ENCODE results near the gene GALNT15. TPM values are rescaled to one million over a fixed set of nuclear protein-coding genes. Genes with fewer than 3 reads are reported as not detected.

GALNT15 gene
- total RNA-seq, 4 donors from 2014 or later, result 18.6 to 196 (median 89.0) TPM

GRCh38 chr3:16249886-16250285, 75.4 kb downstream of the GALNT15 start:
- DNase-seq, result no peak
- Histone ChIP-seq H3K9me3 (no peaks in the 10 kb centered on the region), H3K27ac (no peak overlapping the region), H3K4me1 (peaks cover 0 to 17% (median 5%) of the 10 kb centered on the region in 4 donors), H3K4me3 (no peak overlapping the region), H3K36me3 (no peaks in the 10 kb centered on the region), H3K27me3 (no peaks in the 10 kb centered on the region)
- TF ChIP-seq CTCF (IDR thresholded peaks at IDR 0.05), result no peak
- no peak for TF ChIP-seq POLR2A (IDR thresholded peaks at IDR 0.05)

GRCh38 chr3:16251316-16252085, 77.0 kb downstream of the GALNT15 start:
- Histone ChIP-seq H3K4me1 (peaks cover 0 to 17% (median 5%) of the 10 kb centered on the region in 4 donors), H3K36me3 (no peaks in the 10 kb centered on the region), H3K9me3 (no peaks in the 10 kb centered on the region), H3K4me3 (no peak overlapping the region), H3K27me3 (no peaks in the 10 kb centered on the region), H3K27ac (peak overlapping the region in 3 of 4 donors; percentile 53 to 82 (median 59))
- TF ChIP-seq POLR2A (IDR thresholded peaks at IDR 0.05), result no peak
- TF ChIP-seq CTCF (IDR thresholded peaks at IDR 0.05), result no peak
- no peak for DNase-seq

- Histone ChIP-seq H3K4me1 (peaks cover 0 to 17% (median 3%) of the 10 kb centered on the region in 4 donors), H3K27me3 (no peaks in the 10 kb centered on the region), H3K27ac (peak overlapping the region in 2 of 4 donors; percentile 53 to 82), H3K36me3 (no peaks in the 10 kb centered on the region), H3K9me3 (no peaks in the 10 kb centered on the region), H3K4me3 (no peak overlapping the region)
- TF ChIP-seq CTCF (IDR thresholded peaks at IDR 0.05), result no peak
- TF ChIP-seq POLR2A (IDR thresholded peaks at IDR 0.05), result peak in 1 of 2 donors; percentile 20
- DNase-seq, result peak in 1 of 3 donors; percentile 59
These were observed 77.9 kb downstream of the GALNT15 start for GRCh38 chr3:16252243-16252978.

- DNase-seq, result no peak
- Histone ChIP-seq H3K4me3 (no peak overlapping the region), H3K27me3 (no peaks in the 10 kb centered on the region), H3K4me1 (peaks cover 0 to 17% (median 0%) of the 10 kb centered on the region in 4 donors), H3K36me3 (no peaks in the 10 kb centered on the region), H3K27ac (peak overlapping the region in 3 of 4 donors; percentile 12 to 82 (median 53)), H3K9me3 (no peaks in the 10 kb centered on the region)
- no peak for TF ChIP-seq POLR2A (IDR thresholded peaks at IDR 0.05)
- no peak for TF ChIP-seq CTCF (IDR thresholded peaks at IDR 0.05)
These were observed 78.5 kb downstream of the GALNT15 start for GRCh38 chr3:16252988-16253387.

- H3K27ac ChIP-seq, result peak overlapping the region in 3 of 4 donors; percentile 12 to 82 (median 53)
These were observed 79.1 kb downstream of the GALNT15 start for GRCh38 chr3:16253601-16254000.

More at GRCh38 chr3:16253601-16254000, 79.1 kb downstream of the GALNT15 start:
- Histone ChIP-seq H3K4me1 (peaks cover 0 to 17% (median 0%) of the 10 kb centered on the region in 4 donors), H3K36me3 (peaks cover 0 to 3% (median 0%) of the 10 kb centered on the region in 3 donors), H3K27me3 (no peaks in the 10 kb centered on the region), H3K4me3 (no peak overlapping the region), H3K9me3 (no peaks in the 10 kb centered on the region)
- TF ChIP-seq CTCF (IDR thresholded peaks at IDR 0.05) (no peak), POLR2A (IDR thresholded peaks at IDR 0.05) (no peak)
- DNase-seq, result no peak

Data from Peyer's patch (tissue), 4 donors.